ENCODE results near the gene HUS1B.
"Not testable (repeated sequence)": the region's sequence is repeated elsewhere in the genome, so short reads cannot be mapped to it uniquely, and the experiment has no call there.

HUS1B gene

GRCh38 chr6:701215-701614 lies 44.3 kb upstream of the HUS1B start:
- H3K4me3 ChIP-seq (ENCODE audit: low read depth, low read length): no peak overlapping the region

GRCh38 chr6:700490-700889 lies 43.6 kb upstream of the HUS1B start:
- no peak overlapping the region for H3K4me3 ChIP-seq (ENCODE audit: low read depth, low read length)
- TF ChIP-seq, protein P1, sequence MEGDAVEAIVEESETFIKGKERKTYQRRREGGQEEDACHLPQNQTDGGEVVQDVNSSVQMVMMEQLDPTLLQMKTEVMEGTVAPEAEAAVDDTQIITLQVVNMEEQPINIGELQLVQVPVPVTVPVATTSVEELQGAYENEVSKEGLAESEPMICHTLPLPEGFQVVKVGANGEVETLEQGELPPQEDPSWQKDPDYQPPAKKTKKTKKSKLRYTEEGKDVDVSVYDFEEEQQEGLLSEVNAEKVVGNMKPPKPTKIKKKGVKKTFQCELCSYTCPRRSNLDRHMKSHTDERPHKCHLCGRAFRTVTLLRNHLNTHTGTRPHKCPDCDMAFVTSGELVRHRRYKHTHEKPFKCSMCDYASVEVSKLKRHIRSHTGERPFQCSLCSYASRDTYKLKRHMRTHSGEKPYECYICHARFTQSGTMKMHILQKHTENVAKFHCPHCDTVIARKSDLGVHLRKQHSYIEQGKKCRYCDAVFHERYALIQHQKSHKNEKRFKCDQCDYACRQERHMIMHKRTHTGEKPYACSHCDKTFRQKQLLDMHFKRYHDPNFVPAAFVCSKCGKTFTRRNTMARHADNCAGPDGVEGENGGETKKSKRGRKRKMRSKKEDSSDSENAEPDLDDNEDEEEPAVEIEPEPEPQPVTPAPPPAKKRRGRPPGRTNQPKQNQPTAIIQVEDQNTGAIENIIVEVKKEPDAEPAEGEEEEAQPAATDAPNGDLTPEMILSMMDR (IDR thresholded peaks at IDR 0.05; ENCODE audit: borderline replicate concordance, insufficient read depth, low read depth, low read length): no peak

More at GRCh38 chr6:701215-701614, 44.3 kb upstream of the HUS1B start:
- TF ChIP-seq, protein P1 (IDR thresholded peaks at IDR 0.05; ENCODE audit: borderline replicate concordance, insufficient read depth, low read depth, low read length): no peak

- H3K4me3 ChIP-seq (ENCODE audit: low read depth, low read length): no peak overlapping the region
- TF ChIP-seq, protein P1 (IDR thresholded peaks at IDR 0.05; ENCODE audit: borderline replicate concordance, insufficient read depth, low read depth, low read length): no peak
Observed at GRCh38 chr6:699319-699718, 42.4 kb upstream of the HUS1B start.

GRCh38 chr6:694431-695126 lies 37.7 kb upstream of the HUS1B start:
- H3K4me3 ChIP-seq (ENCODE audit: low read depth, low read length): not testable (repeated sequence)

DNA sequence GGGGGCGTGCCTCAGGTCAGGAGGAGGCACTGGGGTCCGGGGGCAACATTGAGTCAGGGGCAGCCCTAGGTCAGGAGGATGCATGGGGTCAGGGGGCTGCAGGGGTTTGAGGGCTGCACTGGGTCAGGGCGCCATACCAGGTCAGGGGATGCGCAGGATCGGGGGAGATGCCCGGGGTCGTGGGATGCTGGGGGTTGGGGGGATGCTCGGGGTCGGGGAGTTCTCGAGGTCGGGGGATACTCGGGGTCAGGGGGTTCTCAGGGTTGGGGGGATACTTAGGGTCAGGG lies 36.8 kb upstream of the HUS1B start:
- TF ChIP-seq, protein P1 (IDR thresholded peaks at IDR 0.05; ENCODE audit: borderline replicate concordance, insufficient read depth, low read depth, low read length): no peak
- H3K4me3 ChIP-seq (ENCODE audit: low read depth, low read length): peak overlapping the region; percentile 64

DNA sequence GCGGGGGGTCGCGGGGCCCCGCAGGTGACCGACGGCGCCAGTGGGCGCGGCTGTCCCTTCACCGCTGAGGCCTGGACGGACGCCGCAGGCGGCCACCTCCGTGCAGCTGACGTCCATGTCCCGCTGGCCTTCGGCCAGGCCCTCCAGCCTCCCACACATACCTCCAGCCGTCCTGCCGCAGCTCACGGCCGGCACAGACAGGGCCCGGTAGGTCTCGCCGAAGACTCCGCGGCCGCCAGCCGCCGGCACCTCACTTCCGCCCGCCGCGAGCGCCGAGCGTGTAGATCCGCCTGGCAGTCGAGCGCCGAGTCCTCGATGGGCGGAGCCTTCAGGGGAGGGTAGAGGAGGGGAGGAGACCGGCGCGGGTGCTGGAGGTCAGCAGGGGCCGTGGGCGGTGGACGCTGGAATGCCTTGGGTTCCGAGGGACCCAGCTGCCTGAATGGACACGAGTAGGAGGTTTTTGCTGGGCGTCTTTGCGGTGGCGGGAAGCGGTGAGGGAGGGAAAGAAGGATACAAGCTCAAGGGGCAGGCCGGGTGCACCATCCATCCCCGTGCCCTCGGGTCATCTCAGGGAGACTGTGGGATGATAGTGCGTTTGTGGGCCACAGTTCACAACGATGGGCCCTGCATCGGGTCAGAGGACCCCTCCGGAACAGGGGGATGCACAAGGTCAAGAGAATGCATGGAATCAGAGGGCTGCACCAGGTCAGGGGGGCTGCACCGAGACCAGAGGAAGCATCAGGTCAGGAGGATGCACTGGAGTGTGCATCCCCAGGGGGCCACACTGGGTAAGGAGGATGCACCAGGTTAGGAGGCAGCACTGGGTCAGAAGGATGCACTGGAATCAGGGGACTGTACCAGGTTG lies 36.2 kb upstream of the HUS1B start, which contains the start of gene EXOC2:
TSS of gene EXOC2 (minus strand) at position 282 of the 865 bp plus-strand sequence. CDS start 55,321 bp downstream, outside the sequence.
- peak within 1 kb of the TSS; percentile 64 for H3K4me3 ChIP-seq (ENCODE audit: low read depth, low read length)
- TF ChIP-seq, protein P1 (IDR thresholded peaks at IDR 0.05; ENCODE audit: borderline replicate concordance, insufficient read depth, low read depth, low read length): no peak

DNA sequence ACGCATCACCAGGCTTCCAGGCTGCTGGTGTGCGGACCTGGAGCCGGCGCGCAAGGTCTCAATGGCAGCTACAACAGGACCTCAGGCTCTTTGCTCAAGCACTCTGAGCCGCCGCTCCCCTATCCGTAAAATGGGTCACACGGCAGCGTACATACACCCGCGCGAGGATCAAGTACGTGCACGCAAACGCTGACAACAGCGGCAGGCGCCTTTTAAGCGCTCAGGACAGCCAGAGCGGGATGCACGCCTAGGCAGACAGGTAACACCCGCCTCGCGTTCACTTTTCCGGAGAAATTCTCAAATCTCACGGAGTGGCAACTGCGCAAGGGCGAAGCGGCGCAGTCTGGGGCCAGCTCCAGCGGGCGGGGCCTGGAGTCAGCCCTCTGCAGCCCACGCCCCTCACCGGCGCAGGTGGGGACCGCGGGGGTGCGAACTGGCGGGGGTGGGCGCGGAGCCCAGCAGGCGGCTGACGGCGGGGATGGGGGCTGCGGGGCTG lies 35.5 kb upstream of the HUS1B start:
- H3K4me3 ChIP-seq (ENCODE audit: low read depth, low read length): peak overlapping the region; percentile 64
- TF ChIP-seq, protein P1 (IDR thresholded peaks at IDR 0.05; ENCODE audit: borderline replicate concordance, insufficient read depth, low read depth, low read length): no peak

Data from GM12875 (cell line).